WTC11 (cell line): Measurements from ENCODE around the gene PKNOX1.
A peak's percentile ranks its signal among the peaks of the same experiment; 100 is the strongest.

Experiments
- ATF2 ChIP-seq: sonication (generic); formaldehyde crosslinking; IDR thresholded peaks from 2 replicates; pipeline ENCODE4 v1.8.1; 2022; ENCODE audit warnings: low read depth, missing genetic modification reagents, borderline replicate concordance
- CREB1 ChIP-seq: sonication (generic); formaldehyde crosslinking; IDR thresholded peaks from 2 replicates; pipeline ENCODE4 v1.8.0; 2023; ENCODE audit warnings: mild to moderate bottlenecking, missing genetic modification reagents
- CTCF ChIP-seq: fragments of 200-600 bp; IDR thresholded peaks from 2 replicates; pipeline ENCODE4 v1.8.0; 2022; ENCODE audit warnings: antibody characterized with exemption
- E2F1 ChIP-seq: sonication (generic); formaldehyde crosslinking; IDR thresholded peaks from 2 replicates; pipeline ENCODE4 v1.8.0; 2022; ENCODE audit warnings: mild to moderate bottlenecking, missing genetic modification reagents
- E2F4 ChIP-seq: sonication (generic); formaldehyde crosslinking; IDR thresholded peaks from 2 replicates; pipeline ENCODE4 v1.8.1; 2022; ENCODE audit warnings: low read depth, mild to moderate bottlenecking, moderate library complexity, missing genetic modification reagents, borderline replicate concordance
- JAZF1 ChIP-seq: fragments of 250-450 bp; sonication (Bioruptor Pico); IDR thresholded peaks from 2 replicates; pipeline ENCODE4 v1.9.0; 2021; ENCODE audit warnings: moderate library complexity, mild to moderate bottlenecking, inconsistent platforms
- JUN ChIP-seq: sonication (generic); formaldehyde crosslinking; IDR thresholded peaks from 2 replicates; pipeline ENCODE4 v1.8.0; 2023; ENCODE audit warnings: mild to moderate bottlenecking, missing genetic modification reagents
- NFYB ChIP-seq: sonication (generic); formaldehyde crosslinking; conservative IDR thresholded peaks from 2 replicates; pipeline ENCODE4 v1.8.0; 2022; ENCODE audit warnings: low read depth, missing genetic modification reagents
- TEAD1 ChIP-seq: sonication (generic); formaldehyde crosslinking; IDR thresholded peaks from 2 replicates; pipeline ENCODE4 v1.8.0; 2022; ENCODE audit warnings: mild to moderate bottlenecking, missing genetic modification reagents
- TEAD4 ChIP-seq: sonication (generic); formaldehyde crosslinking; IDR thresholded peaks from 2 replicates; pipeline ENCODE4 v1.8.0; 2022; ENCODE audit warnings: mild to moderate bottlenecking, missing genetic modification reagents
- TP53 ChIP-seq: sonication (generic); formaldehyde crosslinking; IDR thresholded peaks from 2 replicates; pipeline ENCODE4 v1.8.1; 2023; ENCODE audit warnings: mild to moderate bottlenecking, missing genetic modification reagents
- USF1 ChIP-seq: sonication (generic); formaldehyde crosslinking; IDR thresholded peaks from 2 replicates; pipeline ENCODE4 v1.8.0; 2022; ENCODE audit warnings: mild to moderate bottlenecking, missing genetic modification reagents

- no peak for TF ChIP-seq JUN
- no peak for TF ChIP-seq JAZF1 (CRISPR knock-in tag)
- TF ChIP-seq ATF2 (CRISPR knock-in tag), result no peak
- TF ChIP-seq CTCF, result no peak
- TF ChIP-seq E2F4 (CRISPR knock-in tag), result no peak
- TF ChIP-seq CREB1, result no peak
- no peak for TF ChIP-seq TP53
- no peak for TF ChIP-seq NFYB (CRISPR knock-in tag)
- no peak for TF ChIP-seq USF1 (CRISPR knock-in tag)
- TF ChIP-seq TEAD1 (CRISPR knock-in tag), result peak; percentile 30; the same call in 1 of the 2 replicates
- no peak for TF ChIP-seq E2F1
- no peak for TF ChIP-seq TEAD4 (CRISPR knock-in tag)
Measured at GRCh38 chr21:42956824-42957630, 17.3 kb upstream of the PKNOX1 start.
